Jurkat, Clone E6-1 (cell line): ENCODE measurements around the gene FBLL1. TPM values are rescaled to one million over a fixed set of nuclear protein-coding genes. Genes with fewer than 3 reads are reported as not detected.
"Not testable (repeated sequence)": the region's sequence is repeated elsewhere in the genome, so short reads cannot be mapped to it uniquely, and the experiment has no call there.

Source experiments
- DNase-seq: peaks from one replicate; pipeline ENCODE4 v3.0.0-alpha.2; 2011; ENCODE audit warnings: low read depth, low spot score
- H3K4me3 ChIP-seq: 2 replicates; pipeline ENCODE4 v1.5.1; 2011; ENCODE audit warnings: mild to moderate bottlenecking, low read length, control low read depth, moderate library complexity
- polyA plus RNA-seq: library from polyadenylated mRNA; unstranded; fragments of >200 nt; gene quantifications from one replicate; pipeline ENCODE4 v1.2.1, GENCODE V29; 2012; ENCODE audit warnings: missing spikeins; ENCODE audit not compliant: insufficient read length, insufficient read depth

Gene FBLL1
- polyA plus RNA-seq = not detected

DNA sequence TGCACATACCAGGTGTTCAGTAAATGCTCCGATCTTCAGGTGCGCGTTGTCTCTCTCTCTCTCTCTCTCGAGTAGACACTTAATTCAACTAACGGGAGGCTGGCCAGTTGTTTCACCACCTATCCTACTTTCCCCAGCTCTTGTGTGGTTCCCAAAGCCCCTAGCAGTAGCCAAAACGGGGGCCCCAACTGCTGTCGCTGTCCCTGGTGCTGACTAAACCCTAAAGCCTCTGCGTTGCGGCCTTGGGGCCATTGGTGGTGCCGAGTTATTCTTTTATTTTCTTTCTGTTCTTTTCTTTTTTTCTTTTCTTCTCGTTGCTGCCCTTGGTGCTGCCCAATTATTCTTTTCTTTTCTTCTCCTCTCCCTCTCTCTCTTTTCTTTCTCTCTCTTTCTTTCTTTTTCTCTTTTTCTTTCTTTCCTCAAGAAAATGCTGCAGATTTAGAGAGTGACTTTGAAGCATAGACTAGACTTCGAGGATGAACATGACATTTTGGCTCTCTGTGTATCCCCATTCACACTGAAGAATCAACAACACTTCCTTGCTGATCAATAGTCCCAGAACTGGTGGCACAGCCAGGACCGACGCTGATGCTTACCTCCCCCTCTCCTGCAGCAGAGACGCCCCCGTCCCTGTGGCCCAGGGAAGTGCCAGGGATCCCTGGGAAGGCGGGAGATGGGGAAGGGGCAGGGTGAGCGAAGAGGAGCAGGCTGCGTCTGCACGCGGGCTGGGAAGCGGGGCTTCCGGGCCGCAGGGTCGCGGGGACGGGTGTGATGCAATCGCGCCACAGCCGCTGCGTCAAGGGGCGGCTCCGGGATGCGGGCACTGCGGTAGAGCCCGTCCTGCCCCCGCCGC is at the start of gene FBLL1:
TSS of gene FBLL1 (plus strand) at position 785 of the 853 bp plus-strand sequence. CDS start 200 bp downstream, outside the sequence.
- DNase-seq = no peak

DNA sequence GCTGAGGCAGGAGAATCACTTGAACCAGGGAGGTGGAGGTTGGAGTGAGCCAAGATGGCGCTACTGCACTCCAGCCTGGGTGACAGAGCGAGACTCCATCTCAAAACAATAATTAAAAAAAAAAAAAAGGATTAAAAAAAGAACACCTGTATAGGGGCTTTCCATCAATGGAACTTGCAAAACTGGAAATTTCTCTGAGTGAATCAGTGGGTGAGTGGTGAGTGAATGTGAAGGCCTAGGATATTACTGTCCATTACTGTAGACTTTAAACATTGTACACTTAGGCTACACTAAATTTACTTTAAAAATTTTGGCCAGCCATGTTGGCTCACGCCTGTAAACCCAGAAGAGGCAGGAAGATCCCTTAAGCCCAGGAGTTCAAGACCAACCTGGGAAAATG is 48.5 kb upstream of the FBLL1 start:
- DNase-seq = no peak
- no peak overlapping the region for H3K4me3 ChIP-seq

More for the DNA sequence above, at the start of gene FBLL1:
- H3K4me3 ChIP-seq = no peak within 1 kb of the TSS

DNA sequence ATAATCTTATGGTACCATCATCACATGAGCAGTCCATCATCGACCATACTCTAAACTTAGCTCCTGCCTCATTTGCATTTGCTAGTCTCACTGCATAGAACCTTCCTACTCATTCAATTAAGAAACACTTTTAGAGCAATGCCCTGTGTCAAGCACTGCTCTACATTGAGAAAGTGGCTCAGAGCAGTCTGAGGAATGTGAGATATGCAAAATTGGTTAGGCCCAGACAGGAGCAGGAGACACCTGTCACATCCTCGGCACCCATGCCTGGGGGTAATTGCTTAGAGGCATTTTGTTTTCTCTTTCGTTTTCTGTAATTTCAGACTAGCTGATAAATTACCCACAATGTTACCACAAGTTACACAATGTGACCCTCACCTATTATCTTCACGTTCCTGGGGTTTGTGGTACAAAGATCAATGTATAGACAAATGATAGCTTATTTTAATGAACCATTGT is 47.7 kb upstream of the FBLL1 start:
- DNase-seq = peak; percentile 83

DNA sequence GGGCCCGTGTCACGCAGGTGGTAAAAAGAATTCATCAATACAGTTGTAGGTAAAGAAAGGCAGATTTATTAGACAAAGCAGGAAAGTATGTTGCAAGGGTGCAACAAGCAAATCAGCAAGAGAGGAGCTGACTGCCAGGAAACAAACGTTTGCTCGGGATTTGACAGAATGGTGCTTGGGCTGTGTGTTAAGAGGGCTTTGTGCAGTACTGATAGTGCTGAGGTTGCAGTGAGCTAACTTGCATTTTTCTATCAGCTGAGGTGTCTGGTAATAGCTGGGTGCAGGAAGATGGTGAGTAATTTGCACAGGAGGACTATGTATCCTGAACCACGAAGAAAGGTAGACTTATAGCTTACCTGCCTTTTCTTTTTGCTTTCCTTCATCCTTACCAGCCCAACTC is 46.7 kb upstream of the FBLL1 start:
- no peak for DNase-seq
- H3K4me3 ChIP-seq = no peak overlapping the region

More for the DNA sequence above, 47.7 kb upstream of the FBLL1 start:
- H3K4me3 ChIP-seq = no peak overlapping the region

DNA sequence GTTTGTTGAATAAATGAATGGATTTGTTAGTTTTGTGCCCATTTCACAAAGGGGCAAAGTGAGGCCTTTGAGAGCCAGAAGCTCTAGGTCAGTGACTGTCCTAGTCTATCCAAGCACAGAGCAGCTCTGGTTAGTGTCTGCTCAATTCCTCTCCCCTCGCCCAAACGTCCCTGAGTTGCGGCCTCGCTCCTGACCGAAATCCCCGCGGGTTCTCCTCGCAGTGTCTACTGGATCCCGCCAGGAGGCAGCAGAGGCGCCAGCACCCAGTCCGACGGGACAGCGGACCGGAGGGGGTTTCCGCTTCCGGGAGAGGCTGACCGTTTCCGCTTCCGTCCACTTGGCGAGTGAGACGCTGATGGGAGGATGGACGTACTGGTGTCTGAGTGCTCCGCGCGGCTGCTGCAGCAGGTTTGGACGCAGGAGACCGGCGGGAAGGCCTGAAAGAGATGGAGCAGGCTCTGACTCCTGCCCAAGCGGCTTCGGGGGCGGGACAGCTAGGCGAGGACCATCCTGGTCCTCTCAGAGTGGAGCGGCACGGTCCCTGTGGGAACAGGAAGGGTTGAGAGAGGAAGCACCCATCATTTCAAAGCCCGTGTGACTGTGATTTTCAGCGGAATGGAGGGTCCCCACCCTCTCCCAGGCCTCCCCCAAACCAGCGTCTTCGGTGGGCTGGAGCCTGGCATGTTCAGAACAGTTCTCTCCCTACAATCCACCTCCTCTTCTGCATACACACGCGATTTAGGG is 42.8 kb upstream of the FBLL1 start, which contains the start of gene RARS1:
TSS of gene RARS1 (plus strand) at position 336 of the 744 bp plus-strand sequence. CDS start at position 364, 28 bp downstream.
- peak; percentile 81 for DNase-seq
- H3K4me3 ChIP-seq = peak within 1 kb of the TSS; percentile 96

DNA sequence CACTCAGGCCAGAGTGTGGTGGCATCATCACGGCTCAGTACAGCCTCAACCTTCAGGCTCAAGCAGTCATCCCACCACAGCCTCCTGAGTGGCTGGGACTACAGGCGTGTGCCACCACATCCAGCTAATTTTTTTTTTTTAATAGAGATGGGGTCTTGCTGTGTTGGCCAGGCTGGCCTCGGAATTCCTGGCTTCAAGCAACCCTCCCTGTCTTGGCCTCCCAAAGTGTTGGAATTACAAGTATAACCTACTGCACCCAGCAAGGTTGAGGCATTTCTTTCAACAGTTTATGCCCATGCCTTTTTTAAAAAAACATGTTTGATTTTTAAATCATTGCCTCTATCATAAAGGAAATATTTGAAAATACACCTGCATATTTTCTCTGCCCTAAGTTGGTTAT is 40.0 kb upstream of the FBLL1 start:
- no peak overlapping the region for H3K4me3 ChIP-seq
- no peak for DNase-seq

DNA sequence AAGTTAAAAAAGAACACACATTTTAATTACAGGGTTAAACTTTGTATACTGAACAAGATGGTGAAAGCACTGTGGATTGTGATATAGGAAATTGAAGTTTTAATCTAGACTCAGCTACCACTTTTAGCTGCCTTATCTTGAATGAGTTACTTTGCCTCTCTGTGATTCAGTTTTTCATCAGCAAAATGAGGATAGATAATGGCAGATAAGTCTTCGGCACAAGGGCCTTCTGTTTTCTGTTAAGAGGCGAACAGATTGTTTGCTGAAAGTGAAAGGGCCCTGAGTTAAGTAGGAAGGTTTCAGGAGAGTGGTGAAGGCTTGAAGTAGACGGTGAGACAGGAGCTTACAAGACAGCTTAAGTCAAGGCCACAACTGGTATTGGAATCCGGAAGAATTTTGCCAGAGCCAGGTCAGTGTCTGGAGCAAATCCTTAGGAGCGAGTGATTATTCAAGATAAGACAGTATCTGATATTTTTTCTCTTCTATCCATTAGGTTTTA is 35.0 kb upstream of the FBLL1 start:
- H3K4me3 ChIP-seq = no peak overlapping the region
- no peak for DNase-seq

DNA sequence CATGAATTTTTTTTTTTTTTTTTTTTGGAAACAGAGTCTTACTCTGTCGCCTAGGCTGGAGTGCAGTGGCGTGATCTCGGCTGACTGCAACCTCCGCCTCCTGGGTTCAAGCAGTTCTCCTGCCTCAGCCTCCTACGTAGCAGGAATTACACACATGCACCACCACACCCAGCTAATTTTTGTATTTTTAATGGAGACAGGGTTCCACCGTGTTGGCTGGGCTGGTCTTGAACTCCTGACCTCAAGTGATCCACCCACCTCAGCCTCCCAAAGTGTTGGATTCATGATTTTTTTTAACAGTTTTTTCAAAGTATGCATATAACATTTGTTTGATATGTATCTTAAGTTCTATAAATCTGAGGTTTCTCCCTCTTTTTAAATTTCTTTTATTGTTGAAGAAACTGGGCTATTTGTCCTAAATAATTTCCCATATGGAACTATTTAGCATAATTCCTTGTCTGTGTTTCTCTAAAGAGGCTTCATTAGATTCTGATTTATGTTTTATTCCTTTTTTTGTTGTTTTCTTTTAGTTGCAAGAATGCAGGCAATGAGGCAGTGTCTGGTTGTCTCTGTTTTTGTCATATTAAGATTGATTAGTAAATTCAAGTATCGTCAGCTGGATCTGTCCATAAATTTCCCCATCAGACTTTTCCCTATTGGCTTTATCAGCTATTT is 26.4 kb upstream of the FBLL1 start:
- H3K4me3 ChIP-seq = no peak overlapping the region
- no peak for DNase-seq

DNA sequence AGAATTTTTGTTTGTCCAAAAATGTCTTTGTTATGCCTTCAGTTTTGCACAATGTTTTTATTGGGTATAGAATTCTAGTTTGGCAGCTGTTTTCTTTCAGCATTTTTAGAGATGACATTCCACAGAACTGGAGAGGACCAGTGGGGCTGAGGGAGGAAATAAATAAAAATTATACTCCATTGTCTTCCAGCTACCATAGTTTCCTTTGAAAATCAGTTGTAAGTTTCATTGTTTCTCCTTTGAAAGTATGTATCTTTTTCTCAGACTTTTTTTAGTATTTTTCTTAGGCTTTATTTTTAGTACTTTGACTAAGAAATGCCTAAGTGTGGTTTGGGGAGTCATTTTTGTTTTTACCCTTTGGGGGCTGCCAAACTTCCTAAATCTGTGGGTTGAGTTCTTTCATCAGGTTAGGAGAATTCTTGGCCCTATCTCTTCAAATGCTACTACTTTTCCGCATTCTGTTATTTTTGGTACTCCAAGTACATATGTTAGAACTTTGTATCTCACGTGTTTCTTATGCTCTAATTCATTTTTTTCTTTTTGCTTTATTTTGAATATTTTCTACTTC is 15.2 kb upstream of the FBLL1 start:
- no peak overlapping the region for H3K4me3 ChIP-seq
- DNase-seq = no peak

DNA sequence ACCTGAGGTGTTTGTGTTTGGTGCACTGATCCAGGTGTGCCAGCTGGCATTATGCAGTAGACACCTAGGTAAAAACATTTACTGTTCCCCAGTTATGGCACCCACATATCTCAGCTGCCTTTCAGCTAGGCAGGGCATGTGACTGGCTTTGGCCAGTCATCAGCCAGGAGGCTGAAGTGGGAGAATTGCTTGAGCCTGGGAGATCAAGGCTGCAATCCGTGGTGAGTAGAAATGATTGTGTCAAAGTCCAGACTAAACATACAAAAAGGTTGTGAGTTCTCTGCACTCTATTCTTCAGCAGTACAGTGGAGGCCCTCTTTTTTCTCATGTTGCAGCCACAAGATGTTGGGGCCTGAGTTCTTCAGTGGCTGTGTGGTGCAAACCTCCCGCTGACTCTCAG is 3.2 kb upstream of the FBLL1 start:
- no peak for DNase-seq
- no peak overlapping the region for H3K4me3 ChIP-seq

DNA sequence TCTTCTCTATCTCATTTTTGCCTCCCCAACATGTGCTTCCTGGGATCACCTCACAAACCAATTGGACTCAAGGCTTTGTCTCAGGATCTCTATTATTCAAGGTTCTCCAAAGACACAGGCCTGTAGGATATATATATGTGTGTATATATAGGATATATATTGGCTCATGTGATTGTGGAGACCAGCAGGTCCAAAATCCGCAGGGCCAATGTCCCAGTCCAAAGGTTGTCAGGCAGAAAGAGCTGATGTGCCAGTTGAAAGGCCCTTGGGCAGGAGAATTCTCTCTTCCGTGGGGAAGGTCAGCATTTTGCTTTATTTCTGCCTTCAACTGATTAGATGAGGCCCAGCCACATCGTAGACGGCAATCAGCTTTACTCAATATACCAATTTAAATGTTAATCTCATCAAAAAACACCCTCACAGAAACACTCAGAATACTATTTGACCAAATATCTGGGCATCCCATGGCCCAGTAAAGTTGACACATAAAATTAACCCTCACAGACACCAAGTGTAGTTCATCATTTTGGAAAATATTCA is 1.3 kb upstream of the FBLL1 start:
- DNase-seq = no peak
- no peak overlapping the region for H3K4me3 ChIP-seq

DNA sequence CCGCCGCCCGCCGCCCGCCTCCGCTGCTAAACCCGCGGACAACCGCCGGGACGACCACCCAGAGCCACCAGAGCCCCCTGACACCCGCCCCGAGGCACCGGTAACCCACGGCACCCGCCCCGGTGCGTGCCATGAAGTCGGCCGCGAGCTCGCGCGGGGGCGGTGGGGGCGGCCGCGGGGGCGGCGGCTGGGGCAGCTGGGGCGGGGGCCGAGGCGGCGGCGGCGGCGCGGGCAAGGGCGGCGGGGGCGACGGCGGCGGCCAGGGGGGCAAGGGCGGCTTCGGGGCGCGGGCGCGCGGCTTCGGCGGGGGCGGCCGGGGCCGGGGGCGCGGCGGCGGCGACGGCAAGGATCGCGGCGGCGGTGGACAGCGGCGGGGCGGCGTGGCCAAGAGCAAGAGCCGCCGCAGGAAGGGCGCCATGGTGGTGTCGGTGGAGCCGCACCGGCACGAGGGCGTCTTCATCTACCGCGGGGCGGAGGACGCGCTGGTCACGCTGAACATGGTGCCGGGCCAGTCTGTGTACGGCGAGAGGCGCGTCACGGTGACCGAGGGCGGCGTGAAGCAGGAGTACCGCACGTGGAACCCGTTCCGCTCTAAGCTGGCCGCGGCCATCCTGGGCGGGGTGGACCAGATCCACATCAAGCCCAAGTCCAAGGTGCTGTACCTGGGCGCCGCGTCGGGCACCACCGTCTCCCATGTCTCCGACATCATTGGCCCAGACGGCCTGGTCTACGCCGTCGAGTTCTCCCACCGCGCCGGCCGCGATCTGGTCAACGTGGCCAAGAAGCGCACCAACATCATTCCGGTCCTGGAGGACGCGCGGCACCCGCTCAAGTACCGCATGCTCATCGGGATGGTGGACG is 499 bp downstream of the FBLL1 start:
- no peak for DNase-seq

DNA sequence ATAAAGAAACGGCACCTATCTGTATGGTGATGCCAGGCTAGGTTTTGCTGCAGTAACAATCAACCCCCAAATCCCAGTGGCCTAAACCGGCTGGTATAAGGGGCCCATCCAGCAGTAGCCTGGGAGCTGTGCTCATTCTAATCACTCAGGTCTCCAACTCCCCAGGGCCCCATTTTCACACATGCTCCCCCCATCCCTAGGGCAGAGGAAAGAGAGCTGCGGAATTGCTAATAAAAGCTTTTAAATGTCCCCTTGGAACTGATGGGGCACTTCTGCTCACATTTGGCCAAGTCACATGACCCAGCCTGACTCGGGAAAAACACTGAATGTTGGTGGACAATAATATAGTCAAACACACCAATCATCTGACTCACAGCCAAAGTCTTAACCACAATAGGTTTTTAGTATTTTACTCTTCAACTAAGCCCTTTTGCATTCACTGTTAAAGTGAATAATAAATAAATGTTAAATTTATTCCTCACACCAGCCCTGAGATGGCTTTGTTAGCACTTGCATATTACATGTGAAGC is 1.6 kb downstream of the FBLL1 start:
- no peak for DNase-seq
- no peak overlapping the region for H3K4me3 ChIP-seq

More for the DNA sequence above, 499 bp downstream of the FBLL1 start:
- H3K4me3 ChIP-seq = no peak overlapping the region

DNA sequence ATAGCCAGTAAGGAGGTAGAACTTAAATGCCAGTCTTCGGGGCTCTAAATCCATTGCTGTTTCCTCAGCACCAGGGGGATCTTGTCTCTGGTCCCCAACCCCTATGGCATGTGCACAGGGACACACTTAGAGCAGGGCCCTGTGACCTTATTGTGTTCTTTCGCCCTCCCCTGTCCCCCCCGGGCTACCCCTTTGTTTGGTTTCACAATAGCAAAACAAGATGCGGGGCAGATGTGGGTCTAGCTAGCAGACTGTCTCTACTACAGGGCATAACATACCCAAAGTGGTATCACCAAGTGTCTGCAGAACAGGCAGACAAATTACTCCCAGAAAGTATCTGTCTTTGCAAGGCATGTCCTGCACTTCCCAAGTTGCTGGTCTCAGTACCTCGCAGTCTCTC is 2.1 kb downstream of the FBLL1 start:
- no peak for DNase-seq
- H3K4me3 ChIP-seq = no peak overlapping the region

DNA sequence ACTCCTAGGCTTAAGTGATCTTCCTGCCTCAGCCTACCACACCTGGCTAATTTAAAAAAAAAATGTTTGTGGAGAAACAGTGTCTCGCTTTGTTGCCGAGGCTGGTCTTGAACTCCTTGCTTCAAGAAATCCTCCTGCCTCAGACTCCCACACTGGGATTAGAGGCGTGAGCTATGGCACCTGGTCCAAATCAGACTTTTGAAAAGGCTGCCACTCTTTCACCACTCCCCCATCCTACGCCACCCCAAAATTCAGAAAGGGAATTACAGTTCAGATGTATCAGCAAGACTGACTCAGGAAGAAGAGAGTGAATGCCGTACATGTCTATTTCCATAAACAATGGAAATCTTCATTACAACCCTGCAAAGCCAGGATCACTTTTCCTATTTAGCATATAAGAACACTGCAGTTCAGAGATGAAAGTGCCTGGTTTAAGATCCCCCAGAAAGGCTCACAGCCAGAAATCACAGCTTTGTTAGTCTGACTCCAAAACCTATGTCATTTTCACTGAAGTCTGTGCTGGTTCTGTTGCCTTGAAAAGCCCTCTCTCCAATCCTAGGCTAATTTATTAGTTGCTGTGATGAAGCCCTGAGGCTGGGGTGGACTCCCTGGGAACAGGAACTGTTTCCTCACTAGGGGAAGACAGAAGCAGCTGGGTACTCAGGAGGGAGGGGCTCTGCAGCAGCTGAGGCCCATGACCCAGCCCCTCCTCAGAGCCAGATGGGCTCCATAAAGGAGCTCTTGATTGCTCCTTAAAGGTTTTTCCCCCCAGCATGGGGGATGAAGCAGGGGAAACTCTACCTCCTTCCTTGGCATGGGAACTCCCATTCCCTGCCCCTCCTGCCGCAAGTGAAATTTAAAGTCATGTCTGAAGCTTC is 3.1 kb downstream of the FBLL1 start:
- H3K4me3 ChIP-seq = no peak overlapping the region
- DNase-seq = no peak

DNA sequence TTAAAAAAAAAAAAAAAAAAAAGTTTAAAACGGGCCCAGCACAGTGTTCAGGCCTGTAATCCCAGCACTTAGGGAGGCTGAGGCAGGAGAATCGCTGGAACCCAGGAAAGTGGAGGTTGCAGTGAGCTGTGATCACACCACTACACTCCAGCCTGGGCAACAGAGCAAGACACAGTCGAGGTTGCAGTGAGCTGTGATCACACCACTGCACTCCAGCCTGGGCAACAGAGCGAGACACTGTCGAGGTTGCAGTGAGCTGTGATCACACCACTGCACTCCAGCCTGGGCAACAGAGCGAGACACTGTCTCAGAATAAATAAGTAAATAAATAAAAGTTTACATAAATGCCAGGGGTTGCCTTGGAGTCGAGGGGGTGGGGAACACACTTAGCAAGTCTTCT is 5.2 kb downstream of the FBLL1 start:
- not testable (repeated sequence) for H3K4me3 ChIP-seq, DNase-seq

DNA sequence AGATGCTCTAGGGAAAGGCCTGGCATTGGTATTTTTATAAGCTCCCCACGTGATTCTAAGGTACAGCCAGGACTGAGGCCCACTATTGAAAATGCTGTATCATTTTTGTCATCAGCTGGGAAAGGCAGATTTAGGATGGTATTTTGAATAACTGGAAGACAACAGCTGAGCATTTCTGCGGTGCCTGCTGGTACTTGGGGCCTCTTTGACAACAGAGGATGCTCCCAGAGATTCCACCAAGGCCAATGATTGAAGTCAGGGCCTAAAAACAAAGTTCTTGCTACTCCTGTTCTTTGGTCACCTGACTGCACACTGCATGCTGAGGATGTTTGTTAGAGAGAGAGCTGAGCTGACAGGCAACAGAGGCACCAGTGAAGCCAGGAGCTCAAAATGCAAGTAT is 8.1 kb downstream of the FBLL1 start:
- no peak for DNase-seq
- H3K4me3 ChIP-seq = no peak overlapping the region
